ENCODE data around the gene KAT8. TPM values are rescaled to one million over a fixed set of nuclear protein-coding genes. Genes with fewer than 3 reads are reported as not detected.

KAT8 gene
- total RNA-seq (10 to 100 TPM; 38.1 to 81.9 TPM), polyA plus RNA-seq (ENCODE audit: insufficient read length in 2 of 2) (10 to 100 TPM; 54.7 to 69.7 TPM)
- long read RNA-seq, donor 1, transcript KAT8-201 (11 exons, 1,525 nt): major isoform, 13 of 18 reads
- long read RNA-seq, donor 1, partial matches to known transcripts: 0 of 18 reads
- long read RNA-seq, donor 1, other reads (novel, unspliced or antisense): 0 of 18 reads
- long read RNA-seq, donor 2, partial matches to known transcripts: 0 of 4 reads
- long read RNA-seq, donor 2, other reads (novel, unspliced or antisense): 0 of 4 reads
- long read RNA-seq, donor 3, transcript KAT8-201 (11 exons, 1,525 nt): major isoform, 5 of 9 reads
- long read RNA-seq, donor 3, partial matches to known transcripts: 0 of 9 reads
- long read RNA-seq, donor 3, other reads (novel, unspliced or antisense): 0 of 9 reads
- long read RNA-seq, donor 4, transcript KAT8-201 (11 exons, 1,525 nt): major isoform, 18 of 31 reads
- long read RNA-seq, donor 4, partial matches to known transcripts: 5 of 31 reads
- long read RNA-seq, donor 4, other reads (novel, unspliced or antisense): 0 of 31 reads

DNA sequence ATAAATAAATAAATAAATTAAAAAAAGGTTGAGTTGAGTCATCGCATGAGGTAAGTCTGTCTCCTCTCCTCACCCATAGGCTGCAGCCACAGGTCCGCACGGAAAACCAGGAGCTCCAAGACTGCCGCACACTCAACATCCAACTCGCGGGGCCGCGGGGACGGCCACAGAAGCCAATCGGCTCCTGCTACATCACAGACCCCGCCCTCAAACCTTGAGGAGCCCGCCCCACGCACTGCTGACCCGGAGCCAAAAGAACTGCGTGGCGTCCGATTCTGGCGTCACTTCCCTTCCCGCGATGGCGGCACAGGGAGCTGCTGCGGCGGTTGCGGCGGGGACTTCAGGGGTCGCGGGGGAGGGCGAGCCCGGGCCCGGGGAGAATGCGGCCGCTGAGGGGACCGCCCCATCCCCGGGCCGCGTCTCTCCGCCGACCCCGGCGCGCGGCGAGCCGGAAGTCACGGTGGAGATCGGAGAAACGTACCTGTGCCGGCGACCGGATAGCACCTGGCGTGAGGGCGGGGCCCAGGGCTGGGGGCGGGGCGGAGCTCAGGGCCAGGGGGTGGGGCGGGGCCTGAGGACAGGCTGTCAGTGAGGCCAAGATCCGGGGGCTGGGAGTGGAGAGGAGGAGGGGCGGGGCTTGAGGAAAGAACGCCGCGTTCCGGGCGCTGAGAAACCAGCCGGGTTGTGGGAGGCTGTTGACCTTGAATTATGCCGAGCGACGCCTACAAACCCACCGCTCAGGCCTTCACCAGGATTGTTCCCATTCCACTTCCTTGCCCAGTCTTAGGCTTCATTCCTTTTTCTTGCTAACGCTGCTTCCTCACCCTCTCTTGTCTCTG is at the start of gene KAT8:
Gene KAT8, plus strand, starts transcription at position 281 of the 839 bp plus-strand sequence. Its CDS starts 18 bp downstream, at position 299.
- DNase-seq (ENCODE audit: low read depth in 4 of 6, low spot score in 6 of 6): peak; percentile 89 to 100 (median 98)
- no peaks in the 10 kb centered on the region for H3K9me3 ChIP-seq (ENCODE audit: control insufficient read depth, insufficient read depth, low read length)
- peak within 1 kb of the TSS; percentile 64 for H3K4me3 ChIP-seq (ENCODE audit: low read depth, low read length)
- H3K36me3 ChIP-seq (ENCODE audit: control insufficient read depth, insufficient read depth, low read length): peaks cover 42% of the 10 kb centered on the region
- peaks cover 19% of the 10 kb centered on the region for H3K4me1 ChIP-seq (ENCODE audit: control insufficient read depth, insufficient read depth, low read length)
- peak within 1 kb of the TSS; percentile 86 for H3K27ac ChIP-seq (ENCODE audit: low read depth, low read length)
- WGBS (ENCODE audit: insufficient coverage): under 1% methylated on average over 62 of the region's 68 CpGs
- H3K27me3 ChIP-seq (ENCODE audit: control insufficient read depth, insufficient read depth, low read length): no peaks in the 10 kb centered on the region

GRCh38 chr16:31071861-31072260 is 45.6 kb upstream of the KAT8 start:
- Histone ChIP-seq H3K4me1 (ENCODE audit: control insufficient read depth, insufficient read depth, low read length) (peaks cover 27% of the 10 kb centered on the region), H3K9me3 (ENCODE audit: control insufficient read depth, insufficient read depth, low read length) (no peaks in the 10 kb centered on the region), H3K36me3 (ENCODE audit: control insufficient read depth, insufficient read depth, low read length) (peaks cover 13% of the 10 kb centered on the region), H3K4me3 (ENCODE audit: low read depth, low read length) (peak overlapping the region; percentile 96), H3K27ac (ENCODE audit: low read depth, low read length) (peak overlapping the region; percentile 81), H3K27me3 (ENCODE audit: control insufficient read depth, insufficient read depth, low read length) (no peaks in the 10 kb centered on the region)
- WGBS (ENCODE audit: insufficient coverage): no CpG with 5 or more reads among the region's 4 CpGs
- peak in 1 of 6 donors; percentile 36 for DNase-seq (ENCODE audit: low read depth in 4 of 6, low spot score in 6 of 6)

DNA sequence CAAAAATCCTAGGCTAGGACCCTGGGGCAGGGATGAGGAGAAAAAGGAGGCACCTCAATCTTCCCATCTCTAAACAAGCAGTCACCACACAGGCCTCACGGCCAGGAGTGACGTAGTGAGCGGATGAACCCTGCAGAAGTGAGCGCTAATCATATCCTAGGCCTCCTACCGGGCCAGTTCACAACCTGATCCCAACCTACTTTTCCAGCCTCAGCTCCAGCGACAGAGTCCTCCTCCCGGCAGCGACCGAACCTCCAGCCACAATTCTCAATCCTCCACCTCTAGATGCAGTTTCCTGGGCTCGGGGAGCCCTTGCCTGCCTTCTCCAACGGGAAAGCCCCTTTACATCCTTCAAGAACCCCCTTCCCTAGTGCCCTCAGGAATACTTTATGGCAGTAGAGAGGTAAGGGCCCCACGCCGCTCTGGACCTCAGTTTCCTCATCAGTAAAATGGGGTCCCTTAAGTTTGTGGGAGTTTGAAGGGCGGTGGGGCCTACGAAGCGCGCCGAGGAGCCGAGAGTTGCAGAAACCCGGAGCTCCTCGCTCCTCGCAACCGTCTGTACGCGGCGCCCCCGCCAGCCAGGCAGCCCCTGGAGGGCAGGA is 44.8 kb upstream of the KAT8 start:
- WGBS (ENCODE audit: insufficient coverage): under 1% methylated on average over 25 of the region's 27 CpGs
- peaks cover 20% of the 10 kb centered on the region for H3K36me3 ChIP-seq (ENCODE audit: control insufficient read depth, insufficient read depth, low read length)
- peaks cover 27% of the 10 kb centered on the region for H3K4me1 ChIP-seq (ENCODE audit: control insufficient read depth, insufficient read depth, low read length)
- peak overlapping the region; percentile 96 for H3K4me3 ChIP-seq (ENCODE audit: low read depth, low read length)
- peak overlapping the region; percentile 81 for H3K27ac ChIP-seq (ENCODE audit: low read depth, low read length)
- H3K9me3 ChIP-seq (ENCODE audit: control insufficient read depth, insufficient read depth, low read length): no peaks in the 10 kb centered on the region
- DNase-seq (ENCODE audit: low read depth in 4 of 6, low spot score in 6 of 6): peak in 2 of 6 donors; percentile 53 to 63
- no peaks in the 10 kb centered on the region for H3K27me3 ChIP-seq (ENCODE audit: control insufficient read depth, insufficient read depth, low read length)

DNA sequence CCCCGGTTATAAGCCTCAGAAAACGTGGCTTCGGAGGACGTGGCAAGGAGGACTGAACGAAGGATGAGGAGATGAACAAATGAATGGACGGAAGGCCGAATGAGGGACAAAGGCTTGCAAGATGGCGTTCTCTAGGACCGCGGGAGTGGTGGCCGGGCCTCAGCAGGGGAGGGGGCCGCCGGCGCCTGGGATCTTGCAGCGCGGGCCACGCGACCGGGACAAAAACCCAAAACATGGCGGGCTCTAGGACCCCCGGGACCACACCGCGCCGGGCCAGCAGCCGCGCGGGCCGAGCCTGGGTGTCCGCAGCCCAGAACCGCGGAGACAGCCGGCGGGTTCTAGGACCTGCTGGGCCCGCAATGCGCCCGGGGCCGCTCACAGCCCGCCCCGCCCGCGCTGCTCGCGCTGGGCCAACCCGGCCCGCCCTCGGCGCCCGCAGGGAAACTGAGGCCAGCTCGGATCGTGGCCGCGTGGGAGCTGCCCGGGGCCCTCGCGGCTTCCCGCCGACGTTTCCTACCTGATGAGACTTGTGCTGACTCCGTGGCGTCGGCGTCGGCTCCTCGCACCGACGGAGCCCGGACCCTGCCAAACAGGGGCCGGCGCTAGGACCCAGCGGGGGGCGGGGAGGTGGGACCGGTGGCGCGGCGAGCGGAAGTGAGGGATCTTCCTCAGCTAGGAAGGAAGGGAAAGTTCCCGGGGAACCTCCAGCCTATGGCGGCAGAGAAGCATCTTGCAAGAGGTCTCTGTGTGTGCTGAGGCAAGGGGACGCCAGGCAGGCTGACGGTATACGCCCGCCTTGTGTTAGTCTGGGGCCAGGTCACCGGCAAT is 44.1 kb upstream of the KAT8 start:
- Histone ChIP-seq H3K27ac (ENCODE audit: low read depth, low read length) (peak overlapping the region; percentile 97), H3K4me1 (ENCODE audit: control insufficient read depth, insufficient read depth, low read length) (peaks cover 27% of the 10 kb centered on the region), H3K36me3 (ENCODE audit: control insufficient read depth, insufficient read depth, low read length) (peaks cover 27% of the 10 kb centered on the region), H3K9me3 (ENCODE audit: control insufficient read depth, insufficient read depth, low read length) (no peaks in the 10 kb centered on the region), H3K4me3 (ENCODE audit: low read depth, low read length) (peak overlapping the region; percentile 96), H3K27me3 (ENCODE audit: control insufficient read depth, insufficient read depth, low read length) (no peaks in the 10 kb centered on the region)
- peak; percentile 85 to 98 (median 92) for DNase-seq (ENCODE audit: low read depth in 4 of 6, low spot score in 6 of 6)
- under 1% methylated on average over 83 of the region's 83 CpGs for WGBS (ENCODE audit: insufficient coverage)

DNA sequence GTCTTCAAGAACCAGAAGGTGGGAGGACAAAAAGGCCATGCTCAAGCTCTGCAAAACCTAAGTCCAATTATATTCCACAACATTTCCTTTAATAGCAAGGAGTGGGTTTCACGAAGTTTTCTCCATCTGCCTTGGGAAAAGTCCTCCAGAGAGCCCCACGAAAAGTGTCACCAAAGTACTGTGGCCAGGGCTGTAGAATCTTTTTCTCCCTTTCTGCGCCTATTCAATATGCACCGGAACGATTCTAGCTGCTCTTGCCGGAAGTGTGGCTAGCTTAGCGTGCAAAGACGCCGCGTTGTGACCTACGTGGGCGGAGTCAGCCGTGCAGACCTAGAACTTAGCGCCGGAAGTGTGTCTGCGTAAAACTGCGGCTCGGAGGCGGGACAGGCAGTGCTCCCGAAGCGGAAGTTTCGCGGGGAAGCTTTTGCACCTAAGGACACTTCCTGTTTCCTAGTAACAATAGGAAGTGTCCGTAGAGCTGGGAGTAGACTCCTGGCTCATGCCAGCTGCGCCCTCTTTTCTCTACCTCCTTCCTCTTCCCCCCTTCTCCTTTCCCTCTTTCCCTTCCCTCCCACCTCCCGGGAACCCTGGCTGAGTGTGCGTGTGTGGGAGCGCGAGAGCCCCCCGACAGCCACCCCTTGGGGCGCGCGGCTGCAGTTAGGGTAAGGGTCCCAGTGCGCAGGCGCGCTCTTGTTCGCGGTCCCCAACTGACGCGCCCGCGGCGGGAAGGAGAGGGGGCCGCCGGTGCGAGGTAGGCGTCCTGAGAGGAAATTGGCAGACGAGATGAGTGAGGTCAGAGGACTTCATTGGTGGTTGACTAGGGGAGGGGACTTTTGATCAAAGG is 43.3 kb upstream of the KAT8 start, which contains the start of the genes ZNF646 and ZNF668:
Gene ZNF646, plus strand, starts transcription at position 453 of the 844 bp plus-strand sequence. CDS start 1,903 bp downstream, outside the sequence.
Gene ZNF668, minus strand, starts transcription at position 271 of the 844 bp plus-strand sequence. CDS start 9,781 bp downstream, outside the sequence.
- WGBS (ENCODE audit: insufficient coverage): 0% methylated on average over 44 of the region's 48 CpGs
- H3K27me3 ChIP-seq (ENCODE audit: control insufficient read depth, insufficient read depth, low read length): no peaks in the 10 kb centered on the region
- peak within 1 kb of the TSS; percentile 97 for H3K27ac ChIP-seq (ENCODE audit: low read depth, low read length)
- peak within 1 kb of the TSS; percentile 96 for H3K4me3 ChIP-seq (ENCODE audit: low read depth, low read length)
- no peaks in the 10 kb centered on the region for H3K9me3 ChIP-seq (ENCODE audit: control insufficient read depth, insufficient read depth, low read length)
- H3K4me1 ChIP-seq (ENCODE audit: control insufficient read depth, insufficient read depth, low read length): peaks cover 27% of the 10 kb centered on the region
- peaks cover 36% of the 10 kb centered on the region for H3K36me3 ChIP-seq (ENCODE audit: control insufficient read depth, insufficient read depth, low read length)
- DNase-seq (ENCODE audit: low read depth in 4 of 6, low spot score in 6 of 6): peak; percentile 93 to 100 (median 98)

- 2% methylated on average over 5 of the region's 7 CpGs for WGBS (ENCODE audit: insufficient coverage)
- no peak for DNase-seq (ENCODE audit: low read depth in 4 of 6, low spot score in 6 of 6)
- Histone ChIP-seq H3K27me3 (ENCODE audit: control insufficient read depth, insufficient read depth, low read length) (no peaks in the 10 kb centered on the region), H3K9me3 (ENCODE audit: control insufficient read depth, insufficient read depth, low read length) (no peaks in the 10 kb centered on the region), H3K27ac (ENCODE audit: low read depth, low read length) (peak overlapping the region; percentile 97), H3K4me1 (ENCODE audit: control insufficient read depth, insufficient read depth, low read length) (peaks cover 27% of the 10 kb centered on the region), H3K4me3 (ENCODE audit: low read depth, low read length) (peak overlapping the region; percentile 96), H3K36me3 (ENCODE audit: control insufficient read depth, insufficient read depth, low read length) (peaks cover 42% of the 10 kb centered on the region)
Measured at GRCh38 chr16:31074814-31075183, 42.7 kb upstream of the KAT8 start.

DNA sequence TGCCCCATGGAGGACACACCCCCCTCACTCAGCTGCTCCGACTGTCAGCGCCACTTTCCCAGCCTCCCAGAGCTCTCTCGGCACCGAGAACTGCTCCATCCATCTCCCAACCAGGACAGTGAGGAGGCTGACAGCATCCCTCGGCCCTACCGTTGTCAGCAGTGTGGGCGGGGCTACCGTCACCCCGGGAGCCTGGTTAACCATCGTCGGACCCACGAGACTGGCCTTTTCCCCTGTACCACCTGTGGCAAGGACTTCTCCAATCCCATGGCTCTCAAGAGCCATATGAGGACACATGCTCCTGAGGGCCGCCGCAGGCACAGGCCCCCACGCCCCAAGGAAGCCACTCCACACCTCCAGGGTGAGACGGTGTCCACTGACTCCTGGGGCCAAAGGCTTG is 41.1 kb upstream of the KAT8 start:
- H3K27me3 ChIP-seq (ENCODE audit: control insufficient read depth, insufficient read depth, low read length): no peaks in the 10 kb centered on the region
- 71% methylated on average over 16 of the region's 16 CpGs for WGBS (ENCODE audit: insufficient coverage)
- H3K4me1 ChIP-seq (ENCODE audit: control insufficient read depth, insufficient read depth, low read length): peaks cover 31% of the 10 kb centered on the region
- DNase-seq (ENCODE audit: low read depth in 4 of 6, low spot score in 6 of 6): no peak
- H3K27ac ChIP-seq (ENCODE audit: low read depth, low read length): no peak overlapping the region
- no peaks in the 10 kb centered on the region for H3K9me3 ChIP-seq (ENCODE audit: control insufficient read depth, insufficient read depth, low read length)
- peaks cover 57% of the 10 kb centered on the region for H3K36me3 ChIP-seq (ENCODE audit: control insufficient read depth, insufficient read depth, low read length)
- H3K4me3 ChIP-seq (ENCODE audit: low read depth, low read length): no peak overlapping the region

DNA sequence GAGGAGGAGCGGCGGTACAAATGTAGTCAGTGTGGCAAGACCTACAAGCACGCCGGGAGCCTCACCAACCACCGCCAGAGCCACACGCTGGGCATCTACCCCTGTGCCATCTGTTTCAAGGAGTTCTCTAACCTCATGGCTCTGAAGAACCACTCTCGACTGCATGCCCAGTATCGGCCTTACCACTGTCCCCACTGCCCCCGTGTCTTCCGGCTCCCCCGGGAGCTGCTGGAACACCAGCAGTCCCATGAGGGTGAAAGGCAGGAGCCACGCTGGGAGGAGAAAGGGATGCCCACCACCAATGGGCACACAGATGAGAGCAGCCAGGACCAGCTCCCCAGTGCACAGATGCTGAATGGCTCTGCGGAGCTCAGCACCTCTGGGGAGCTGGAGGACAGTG is 40.4 kb upstream of the KAT8 start:
- no peaks in the 10 kb centered on the region for H3K9me3 ChIP-seq (ENCODE audit: control insufficient read depth, insufficient read depth, low read length)
- peaks cover 64% of the 10 kb centered on the region for H3K36me3 ChIP-seq (ENCODE audit: control insufficient read depth, insufficient read depth, low read length)
- whole genome bisulfite sequencing (ENCODE audit: insufficient coverage): 94% methylated on average over 13 of the region's 13 CpGs
- no peak overlapping the region for H3K27ac ChIP-seq (ENCODE audit: low read depth, low read length)
- H3K4me1 ChIP-seq (ENCODE audit: control insufficient read depth, insufficient read depth, low read length): peaks cover 33% of the 10 kb centered on the region
- DNase-seq (ENCODE audit: low read depth in 4 of 6, low spot score in 6 of 6): no peak
- no peak overlapping the region for H3K4me3 ChIP-seq (ENCODE audit: low read depth, low read length)
- H3K27me3 ChIP-seq (ENCODE audit: control insufficient read depth, insufficient read depth, low read length): no peaks in the 10 kb centered on the region

Data from spinal cord (tissue), 10 donors.